Central memory CD8-positive, alpha-beta T cell (primary cell): ENCODE data around the gene STAC3.

Source experiments
- ATAC-seq: fragments of 150-1000 bp; cut with Tn5 transposase; replicated peaks from 2 replicates; pipeline ENCODE4 v1.10.0; 2022; ENCODE audit warnings: mild to moderate bottlenecking, moderate FRiP score, moderate number of reproducible peaks; ENCODE audit not compliant: poor library complexity, severe bottlenecking; ENCODE audit errors: extremely low read depth
- DNase-seq, 2 donors: peaks; one replicate each; pipeline ENCODE4 v3.0.0; 2021; ENCODE audit warnings: low spot score in 2 of 2
- H3K27ac Mint-ChIP-seq: one replicate; pipeline ENCODE4 v1.8.0; 2022; ENCODE audit warnings: low read depth, mild to moderate bottlenecking, moderate library complexity, mixed read lengths
- H3K27me3 Mint-ChIP-seq: one replicate; pipeline ENCODE4 v1.8.0; 2022; ENCODE audit warnings: mixed read lengths
- H3K36me3 Mint-ChIP-seq: one replicate; pipeline ENCODE4 v1.8.0; 2022; ENCODE audit warnings: mild to moderate bottlenecking, moderate library complexity, mixed read lengths; ENCODE audit not compliant: insufficient read depth
- H3K4me1 Mint-ChIP-seq: one replicate; pipeline ENCODE4 v1.8.0; 2022; ENCODE audit warnings: mixed read lengths
- H3K4me3 Mint-ChIP-seq: one replicate; pipeline ENCODE4 v1.8.0; 2022; ENCODE audit warnings: mild to moderate bottlenecking, moderate library complexity, mixed read lengths
- H3K9me3 Mint-ChIP-seq: one replicate; pipeline ENCODE4 v1.8.0; 2022; ENCODE audit warnings: mixed read lengths

STAC3 gene

DNA sequence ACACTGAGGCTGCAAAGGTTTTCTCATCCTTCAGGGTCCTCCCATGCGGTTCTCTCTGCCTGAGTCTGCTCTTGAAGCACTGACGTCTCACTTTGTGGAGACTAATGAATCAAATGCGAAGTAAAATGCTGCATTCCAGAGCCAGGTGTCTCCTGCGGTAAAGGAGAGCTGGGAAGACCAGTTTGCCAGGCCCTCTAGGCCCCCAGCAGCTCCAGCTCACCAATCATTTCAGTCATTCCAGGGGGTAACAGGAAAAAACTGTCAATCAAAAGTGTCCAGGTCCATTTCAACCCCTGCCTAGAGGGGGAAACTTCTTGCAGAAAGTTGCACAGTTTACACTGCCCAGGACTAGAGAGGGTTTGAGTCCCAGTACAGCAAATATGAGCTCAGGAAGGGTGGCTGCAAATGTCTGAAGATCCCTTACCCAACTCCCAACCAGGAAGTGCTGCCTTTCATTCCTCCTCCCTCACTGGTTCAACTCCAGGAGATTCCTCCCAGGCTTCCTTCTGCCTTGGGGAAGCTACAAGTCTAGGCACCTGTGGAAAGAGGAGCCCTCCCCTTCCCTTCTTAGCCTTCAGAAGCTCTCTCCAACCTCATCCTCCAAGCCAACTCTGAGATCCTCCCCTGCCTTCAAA is 37.1 kb downstream of the STAC3 start:
- Mint-ChIP-seq H3K36me3 (peaks cover 9% of the 10 kb centered on the region), H3K4me3 (peak overlapping the region; percentile 31), H3K4me1 (peaks cover 46% of the 10 kb centered on the region), H3K27me3 (peaks cover 61% of the 10 kb centered on the region), H3K27ac (peak overlapping the region; percentile 45), H3K9me3 (no peaks in the 10 kb centered on the region)
- no peak for DNase-seq
- ATAC-seq = no peak

DNA sequence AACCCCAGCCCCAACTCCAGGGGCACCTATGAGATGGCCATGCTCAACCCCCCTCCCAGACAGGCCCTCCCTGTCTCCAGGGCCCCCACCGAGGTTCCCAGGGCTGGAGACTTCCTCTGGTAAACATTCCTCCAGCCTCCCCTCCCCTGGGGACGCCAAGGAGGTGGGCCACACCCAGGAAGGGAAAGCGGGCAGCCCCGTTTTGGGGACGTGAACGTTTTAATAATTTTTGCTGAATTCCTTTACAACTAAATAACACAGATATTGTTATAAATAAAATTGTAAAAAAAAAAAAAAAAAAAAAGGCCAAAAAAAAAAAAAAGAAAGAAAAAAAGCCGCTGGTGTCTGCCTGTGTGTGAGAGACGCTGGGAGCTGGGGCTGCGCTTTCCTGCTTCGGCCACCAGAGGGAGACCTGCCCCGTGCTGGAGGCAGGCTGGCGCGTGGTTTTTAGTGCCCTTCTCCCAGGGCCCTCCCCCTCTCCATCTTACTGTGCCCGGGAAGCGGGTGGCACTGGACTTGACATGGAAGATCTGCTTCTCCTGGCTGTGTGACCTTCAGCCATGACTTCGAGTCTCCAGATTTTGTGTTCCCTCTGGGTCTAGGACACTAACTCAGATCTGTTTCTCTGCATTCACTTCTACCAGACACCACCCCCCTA is 37.8 kb downstream of the STAC3 start:
- H3K36me3 Mint-ChIP-seq = peaks cover 9% of the 10 kb centered on the region
- H3K27me3 Mint-ChIP-seq = peaks cover 54% of the 10 kb centered on the region
- H3K4me3 Mint-ChIP-seq = no peak overlapping the region
- DNase-seq (peak; percentile 76 to 78), ATAC-seq (peak; percentile 49)
- H3K27ac Mint-ChIP-seq = peak overlapping the region; percentile 45
- no peaks in the 10 kb centered on the region for H3K9me3 Mint-ChIP-seq
- peaks cover 40% of the 10 kb centered on the region for H3K4me1 Mint-ChIP-seq

DNA sequence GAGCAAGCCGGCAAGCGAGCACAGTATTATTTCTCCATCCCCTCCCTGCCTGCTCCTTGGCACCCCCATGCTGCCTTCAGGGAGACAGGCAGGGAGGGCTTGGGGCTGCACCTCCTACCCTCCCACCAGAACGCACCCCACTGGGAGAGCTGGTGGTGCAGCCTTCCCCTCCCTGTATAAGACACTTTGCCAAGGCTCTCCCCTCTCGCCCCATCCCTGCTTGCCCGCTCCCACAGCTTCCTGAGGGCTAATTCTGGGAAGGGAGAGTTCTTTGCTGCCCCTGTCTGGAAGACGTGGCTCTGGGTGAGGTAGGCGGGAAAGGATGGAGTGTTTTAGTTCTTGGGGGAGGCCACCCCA is 38.3 kb downstream of the STAC3 start:
- Mint-ChIP-seq H3K9me3 (no peaks in the 10 kb centered on the region), H3K4me3 (no peak overlapping the region), H3K27ac (no peak overlapping the region), H3K36me3 (peaks cover 9% of the 10 kb centered on the region), H3K27me3 (peaks cover 49% of the 10 kb centered on the region), H3K4me1 (peaks cover 36% of the 10 kb centered on the region)
- ATAC-seq (no peak), DNase-seq (no peak)

DNA sequence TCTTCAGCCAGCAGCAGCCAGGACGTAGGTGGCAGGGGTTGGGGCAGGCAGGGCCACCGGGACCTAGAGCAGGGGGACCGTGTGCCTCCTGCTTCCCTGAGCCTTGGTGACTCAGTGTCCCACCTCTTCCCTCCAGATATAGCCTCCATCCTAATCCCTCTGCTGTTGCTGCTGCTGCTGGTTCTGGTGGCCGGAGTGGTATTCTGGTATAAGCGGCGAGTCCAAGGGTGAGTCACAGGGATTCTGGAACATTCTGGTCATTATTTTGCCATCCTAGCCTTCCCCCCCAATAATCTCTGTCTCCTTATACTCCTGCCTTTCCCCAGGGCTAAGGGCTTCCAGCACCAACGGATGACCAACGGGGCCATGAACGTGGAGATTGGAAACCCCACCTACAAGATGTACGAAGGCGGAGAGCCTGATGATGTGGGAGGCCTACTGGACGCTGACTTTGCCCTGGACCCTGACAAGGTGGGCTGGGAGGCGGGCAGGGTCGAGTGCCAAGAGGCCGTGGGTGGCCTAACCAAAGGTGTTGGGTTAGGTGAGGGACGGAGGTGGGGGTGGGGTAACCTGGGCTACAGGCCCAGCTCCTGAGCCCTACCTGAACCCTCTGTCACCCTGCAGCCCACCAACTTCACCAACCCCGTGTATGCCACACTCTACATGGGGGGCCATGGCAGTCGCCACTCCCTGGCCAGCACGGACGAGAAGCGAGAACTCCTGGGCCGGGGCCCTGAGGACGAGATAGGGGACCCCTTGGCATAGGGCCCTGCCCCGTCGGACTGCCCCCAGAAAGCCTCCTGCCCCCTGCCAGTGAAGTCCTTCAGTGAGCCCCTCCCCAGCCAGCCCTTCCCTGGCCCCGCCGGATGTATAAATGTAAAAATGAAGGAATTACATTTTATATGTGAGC is 38.9 kb downstream of the STAC3 start:
- Mint-ChIP-seq H3K9me3 (no peaks in the 10 kb centered on the region), H3K4me3 (no peak overlapping the region), H3K27ac (no peak overlapping the region), H3K36me3 (peaks cover 8% of the 10 kb centered on the region), H3K27me3 (peaks cover 43% of the 10 kb centered on the region), H3K4me1 (peaks cover 30% of the 10 kb centered on the region)
- DNase-seq (no peak), ATAC-seq (no peak)

DNA sequence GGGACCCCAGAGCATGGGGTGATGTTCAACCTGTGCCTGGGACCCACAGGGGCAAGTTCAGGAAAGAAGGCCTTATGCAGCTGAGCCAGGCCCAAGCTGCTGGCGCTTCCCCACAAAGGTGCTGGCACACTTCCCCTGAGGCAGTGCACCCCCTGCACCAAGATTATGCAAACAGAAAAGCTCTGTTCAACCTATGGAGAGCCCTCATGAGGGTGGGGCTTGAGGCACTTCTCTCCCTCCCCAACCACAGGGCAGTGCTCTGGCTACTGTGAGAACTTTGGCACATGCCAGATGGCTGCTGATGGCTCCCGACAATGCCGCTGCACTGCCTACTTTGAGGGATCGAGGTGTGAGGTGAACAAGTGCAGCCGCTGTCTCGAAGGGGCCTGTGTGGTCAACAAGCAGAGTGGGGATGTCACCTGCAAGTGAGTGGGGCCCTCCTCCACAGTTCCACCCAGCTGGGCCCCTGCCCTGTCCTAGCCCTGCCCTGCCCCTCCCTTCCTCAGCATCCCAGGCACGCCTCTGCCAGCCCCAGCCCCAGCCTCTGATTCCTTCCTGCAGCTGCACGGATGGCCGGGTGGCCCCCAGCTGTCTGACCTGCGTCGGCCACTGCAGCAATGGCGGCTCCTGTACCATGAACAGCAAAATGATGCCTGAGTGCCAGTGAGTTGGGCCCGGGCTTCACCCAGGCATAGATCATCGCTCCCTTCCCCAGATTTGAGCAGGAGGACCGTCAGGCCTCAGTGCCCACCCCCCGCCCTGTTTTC is 39.9 kb downstream of the STAC3 start:
- Mint-ChIP-seq H3K9me3 (no peaks in the 10 kb centered on the region), H3K36me3 (peaks cover 8% of the 10 kb centered on the region), H3K4me1 (peaks cover 30% of the 10 kb centered on the region), H3K27me3 (peaks cover 40% of the 10 kb centered on the region), H3K27ac (no peak overlapping the region), H3K4me3 (no peak overlapping the region)
- DNase-seq (no peak), ATAC-seq (no peak)

DNA sequence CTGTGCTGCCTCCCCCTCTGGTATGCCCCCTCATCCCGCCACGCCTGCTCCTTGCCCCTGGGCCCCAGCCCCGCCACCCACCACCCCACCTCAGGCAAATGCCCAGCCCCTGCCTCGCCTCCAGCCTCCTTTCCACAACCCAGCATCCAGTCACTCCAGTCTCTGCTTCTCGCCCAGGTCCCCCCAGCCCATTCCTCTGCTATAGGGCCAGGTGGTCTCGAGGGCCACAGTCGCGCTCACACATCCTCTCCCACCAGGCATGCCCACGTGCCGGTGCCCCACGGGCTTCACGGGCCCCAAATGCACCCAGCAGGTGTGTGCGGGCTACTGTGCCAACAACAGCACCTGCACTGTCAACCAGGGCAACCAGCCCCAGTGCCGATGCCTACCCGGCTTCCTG is 40.5 kb downstream of the STAC3 start:
- Mint-ChIP-seq H3K27ac (peak overlapping the region; percentile 27), H3K4me3 (no peak overlapping the region), H3K9me3 (no peaks in the 10 kb centered on the region), H3K4me1 (peaks cover 23% of the 10 kb centered on the region), H3K36me3 (peaks cover 8% of the 10 kb centered on the region), H3K27me3 (peaks cover 33% of the 10 kb centered on the region)
- DNase-seq (no peak), ATAC-seq (no peak)

DNA sequence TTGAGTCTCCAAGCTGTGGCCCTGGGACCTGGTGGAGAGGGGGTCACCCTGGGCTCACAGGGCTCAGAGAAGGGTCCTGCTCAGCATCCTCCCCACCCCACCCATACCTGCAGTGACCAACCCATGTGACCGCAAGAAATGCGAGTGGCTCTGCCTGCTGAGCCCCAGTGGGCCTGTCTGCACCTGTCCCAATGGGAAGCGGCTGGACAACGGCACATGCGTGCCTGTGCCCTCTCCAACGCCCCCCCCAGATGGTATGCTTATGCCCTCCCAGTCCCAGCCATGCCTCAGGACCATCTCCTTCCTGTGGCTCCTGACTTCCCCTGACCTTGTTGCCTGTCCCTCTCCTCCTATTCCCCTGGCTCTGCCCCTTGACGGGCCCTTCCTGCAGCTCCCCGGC is 41.1 kb downstream of the STAC3 start:
- Mint-ChIP-seq H3K4me3 (no peak overlapping the region), H3K9me3 (no peaks in the 10 kb centered on the region), H3K27me3 (peaks cover 28% of the 10 kb centered on the region), H3K36me3 (peaks cover 6% of the 10 kb centered on the region), H3K4me1 (peaks cover 18% of the 10 kb centered on the region), H3K27ac (peak overlapping the region; percentile 27)
- ATAC-seq (no peak), DNase-seq (no peak)

DNA sequence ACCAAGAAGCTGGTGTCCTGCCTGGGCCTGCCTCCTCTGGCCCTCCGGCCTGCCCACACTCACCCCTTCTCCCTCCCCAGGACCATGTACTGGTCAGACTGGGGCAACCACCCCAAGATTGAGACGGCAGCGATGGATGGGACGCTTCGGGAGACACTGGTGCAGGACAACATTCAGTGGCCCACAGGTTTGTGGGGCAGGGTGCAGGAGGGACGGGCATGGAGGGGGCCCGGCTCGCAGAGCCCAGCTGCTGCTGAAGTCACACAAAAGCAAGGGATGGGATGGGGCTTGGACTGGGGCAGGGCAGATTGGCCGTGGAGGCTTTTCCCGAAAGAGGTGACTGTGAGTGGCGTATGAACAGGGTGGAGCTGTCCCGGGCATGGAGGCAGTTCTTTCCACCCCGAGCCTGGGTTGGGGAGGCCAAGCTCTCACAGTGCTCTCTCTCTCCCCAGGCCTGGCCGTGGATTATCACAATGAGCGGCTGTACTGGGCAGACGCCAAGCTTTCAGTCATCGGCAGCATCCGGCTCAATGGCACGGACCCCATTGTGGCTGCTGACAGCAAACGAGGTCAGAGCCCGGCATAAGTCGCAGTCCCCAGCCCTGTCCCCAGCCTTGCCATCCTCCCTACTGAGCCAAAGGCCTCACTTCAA is 42.2 kb downstream of the STAC3 start:
- Mint-ChIP-seq H3K36me3 (peaks cover 6% of the 10 kb centered on the region), H3K4me1 (peaks cover 6% of the 10 kb centered on the region), H3K4me3 (no peak overlapping the region), H3K27ac (no peak overlapping the region), H3K27me3 (peaks cover 16% of the 10 kb centered on the region), H3K9me3 (no peaks in the 10 kb centered on the region)
- no peak for ATAC-seq
- DNase-seq = no peak

DNA sequence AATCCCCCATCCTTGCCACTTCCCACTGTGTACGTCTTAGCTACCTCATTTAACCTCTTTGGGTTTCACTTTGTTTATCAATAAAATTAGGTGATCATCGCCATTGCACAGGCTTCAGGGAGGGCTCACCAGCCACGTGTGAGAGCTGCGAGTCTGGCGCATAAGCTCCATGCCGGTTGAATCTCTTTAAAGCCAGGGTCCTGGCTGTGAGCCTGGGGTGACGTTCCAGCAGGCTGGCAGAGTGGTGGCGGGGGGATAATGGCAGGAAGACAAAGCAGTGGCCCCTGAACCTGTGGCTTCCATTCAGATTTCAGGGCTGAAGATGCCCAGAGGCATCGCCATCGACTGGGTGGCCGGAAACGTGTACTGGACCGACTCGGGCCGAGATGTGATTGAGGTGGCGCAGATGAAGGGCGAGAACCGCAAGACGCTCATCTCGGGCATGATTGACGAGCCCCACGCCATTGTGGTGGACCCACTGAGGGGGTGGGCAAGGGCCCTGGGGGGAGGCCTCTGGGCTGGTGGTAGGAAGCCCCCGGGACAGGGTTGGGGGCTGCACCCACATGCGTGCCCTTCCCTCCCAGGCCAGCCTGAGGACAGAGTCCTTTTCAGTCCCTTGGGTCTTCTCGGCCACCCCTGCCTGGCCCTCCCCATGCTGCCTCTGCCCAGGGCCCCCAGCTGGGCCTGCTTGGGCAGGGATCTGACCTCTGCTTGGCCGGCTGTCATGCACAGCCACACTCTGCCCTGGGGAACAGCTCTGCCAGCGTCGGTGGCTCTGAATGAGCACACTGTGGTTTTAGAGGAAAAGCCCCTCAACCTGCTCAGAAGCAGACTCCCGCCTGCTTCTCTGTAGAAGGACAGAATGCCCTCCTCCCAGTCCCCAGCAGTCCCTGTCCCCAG is 43.0 kb downstream of the STAC3 start:
- Mint-ChIP-seq H3K4me3 (no peak overlapping the region), H3K27ac (no peak overlapping the region), H3K36me3 (peaks cover 3% of the 10 kb centered on the region), H3K9me3 (no peaks in the 10 kb centered on the region), H3K27me3 (peaks cover 8% of the 10 kb centered on the region), H3K4me1 (no peaks in the 10 kb centered on the region)
- DNase-seq (no peak), ATAC-seq (no peak)

DNA sequence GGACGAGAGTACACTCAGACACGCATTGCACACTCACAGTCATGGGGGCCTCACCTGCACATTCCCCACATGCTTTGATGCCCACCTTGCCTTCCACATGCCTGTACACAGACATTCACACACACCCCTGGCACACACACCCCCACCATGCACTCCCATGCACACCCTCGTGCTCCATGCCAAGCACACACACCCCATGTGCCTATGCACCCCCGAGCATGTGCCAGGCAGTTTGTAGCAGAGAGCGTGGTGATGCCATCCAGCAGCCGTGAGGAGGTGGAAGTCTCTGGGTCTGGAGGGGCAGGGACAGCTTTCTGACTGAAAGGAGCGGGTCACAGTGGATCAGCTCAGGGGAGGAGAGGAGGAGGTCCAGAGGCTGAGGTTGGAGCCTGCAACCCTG is 45.1 kb downstream of the STAC3 start:
- Mint-ChIP-seq H3K27me3 (no peaks in the 10 kb centered on the region), H3K4me3 (no peak overlapping the region)

DNA sequence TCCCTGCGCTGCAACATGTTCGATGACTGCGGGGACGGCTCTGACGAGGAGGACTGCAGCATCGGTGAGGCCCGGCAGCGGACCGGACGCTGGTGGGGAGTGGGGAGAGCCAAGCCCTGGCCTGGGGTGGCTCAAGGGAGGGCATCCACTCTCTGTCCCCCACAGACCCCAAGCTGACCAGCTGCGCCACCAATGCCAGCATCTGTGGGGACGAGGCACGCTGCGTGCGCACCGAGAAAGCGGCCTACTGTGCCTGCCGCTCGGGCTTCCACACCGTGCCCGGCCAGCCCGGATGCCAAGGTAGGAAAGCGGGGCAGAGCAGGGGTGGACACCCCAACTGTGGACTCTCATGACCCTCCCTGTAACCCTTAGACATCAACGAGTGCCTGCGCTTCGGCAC is 45.8 kb downstream of the STAC3 start:
- H3K36me3 Mint-ChIP-seq = peaks cover 2% of the 10 kb centered on the region
- no peak for DNase-seq
- H3K4me3 Mint-ChIP-seq = no peak overlapping the region
- no peaks in the 10 kb centered on the region for H3K4me1 Mint-ChIP-seq
- H3K27ac Mint-ChIP-seq = no peak overlapping the region
- ATAC-seq = no peak
- H3K27me3 Mint-ChIP-seq = no peaks in the 10 kb centered on the region
- no peaks in the 10 kb centered on the region for H3K9me3 Mint-ChIP-seq

More for the DNA sequence above, 45.1 kb downstream of the STAC3 start:
- peaks cover 2% of the 10 kb centered on the region for H3K36me3 Mint-ChIP-seq
- no peaks in the 10 kb centered on the region for H3K9me3 Mint-ChIP-seq
- DNase-seq (no peak), ATAC-seq (no peak)
- H3K4me1 Mint-ChIP-seq = no peaks in the 10 kb centered on the region
- no peak overlapping the region for H3K27ac Mint-ChIP-seq
